Prostate gland (tissue), 2 donors: ENCODE measurements around the gene HSPG2.

Experiments used
- CTCF ChIP-seq, 4 experiments: fragments of 200-600 bp in 2 of 4; fragments of 450-650 bp in 2 of 4; sonication (generic) in 2 of 4; IDR thresholded peaks; 1 replicate in 3 of 4; 2 replicates in 1 of 4; pipeline ENCODE4 v1.5.1; 2016 to 2019; ENCODE audit warnings: antibody characterized with exemption in 4 of 4, mild to moderate bottlenecking in 2 of 4, moderate library complexity in 2 of 4
- POLR2A ChIP-seq: fragments of 450-650 bp; IDR thresholded peaks from one replicate; pipeline ENCODE4 v1.6.1; 2016; ENCODE audit warnings: antibody characterized with exemption, mild to moderate bottlenecking
- POLR2AphosphoS5 ChIP-seq: sonication (generic); formaldehyde crosslinking; IDR thresholded peaks from one replicate; pipeline ENCODE4 v1.6.1; 2017; ENCODE audit warnings: antibody characterized with exemption

GRCh38 chr1:21871943-21872342, 65.2 kb downstream of the HSPG2 start:
- TF ChIP-seq CTCF (IDR thresholded peaks at IDR 0.05), result no peak
- no peak for TF ChIP-seq POLR2AphosphoS5
- no peak for TF ChIP-seq POLR2A
